CD4-positive, alpha-beta T cell (primary cell): ENCODE results near the gene CTNNA3. TPM values are rescaled to one million over a fixed set of nuclear protein-coding genes. Genes with fewer than 3 reads are reported as not detected.

Experiments
- ATAC-seq: fragments of 200-7000 bp; cut with Tn5 transposase; one replicate; pipeline ENCODE4 v1.10.0; 2022; ENCODE audit warnings: mild to moderate bottlenecking; ENCODE audit not compliant: poor library complexity
- CTCF ChIA-PET: fragments of 350-600 bp; sonication (Branson Sonifier 250); formaldehyde crosslinking; loops from one replicate; lab custom pipeline; 2021; ENCODE audit warnings: antibody characterized with exemption, inconsistent platforms; lab: Charles Lee
- POLR2A ChIA-PET: fragments of 350-600 bp; sonication (Branson Sonifier 250); formaldehyde crosslinking; loops from one replicate; lab custom pipeline; 2021; ENCODE audit warnings: antibody characterized with exemption, inconsistent platforms; lab: Charles Lee
- DNase-seq, 14 experiments: peaks; one replicate each; pipeline ENCODE4 v3.0.0-alpha.2; 2013 to 2020; ENCODE audit warnings: mixed read lengths in 2 of 14
- H3K27ac ChIP-seq, 2 donors: one replicate each; pipeline versions ENCODE4 v1.5.1 to v1.7.0; 2013; ENCODE audit warnings: low read length in 2 of 2, low read depth in 1 of 2, mild to moderate bottlenecking in 1 of 2
- H3K27me3 ChIP-seq, 2 experiments: 1 replicate in 1 of 2; 2 replicates in 1 of 2; pipeline versions ENCODE4 v1.6.1 to v1.7.0; 2013; ENCODE audit warnings: low read length in 2 of 2, control low read depth in 1 of 2, mild to moderate bottlenecking in 1 of 2, moderate library complexity in 1 of 2; ENCODE audit not compliant: insufficient read depth in 2 of 2, control insufficient read depth in 1 of 2
- H3K36me3 ChIP-seq: one replicate; pipeline ENCODE4 v1.6.1; 2013; ENCODE audit warnings: low read length, control low read depth; ENCODE audit not compliant: insufficient read depth
- H3K4me1 ChIP-seq: one replicate; pipeline ENCODE4 v1.6.1; 2013; ENCODE audit warnings: low read length, control low read depth; ENCODE audit not compliant: insufficient read depth
- H3K4me3 ChIP-seq: one replicate; pipeline ENCODE4 v1.5.1; 2013; ENCODE audit warnings: mild to moderate bottlenecking, low read length, moderate library complexity
- H3K9me3 ChIP-seq, 2 experiments: 1 replicate in 1 of 2; 2 replicates in 1 of 2; pipeline versions ENCODE4 v1.6.1 to v1.7.0; 2013; ENCODE audit warnings: low read length in 2 of 2, mild to moderate bottlenecking in 2 of 2, control low read depth in 1 of 2, moderate library complexity in 1 of 2; ENCODE audit not compliant: control insufficient read depth in 1 of 2, insufficient read depth in 1 of 2
- H3K27ac Mint-ChIP-seq: one replicate; pipeline ENCODE4 v1.8.0; 2020; ENCODE audit warnings: mixed read lengths
- H3K27me3 Mint-ChIP-seq: one replicate; pipeline ENCODE4 v1.8.0; 2021; ENCODE audit warnings: mixed read lengths
- H3K36me3 Mint-ChIP-seq: one replicate; pipeline ENCODE4 v1.8.0; 2021; ENCODE audit warnings: low read depth, mixed read lengths
- H3K4me1 Mint-ChIP-seq: one replicate; pipeline ENCODE4 v1.8.0; 2021; ENCODE audit warnings: low read depth, mixed read lengths
- H3K4me3 Mint-ChIP-seq: one replicate; pipeline ENCODE4 v1.8.0; 2020; ENCODE audit warnings: mild to moderate bottlenecking, mixed read lengths
- H3K9me3 Mint-ChIP-seq: one replicate; pipeline ENCODE4 v1.8.0; 2020; ENCODE audit warnings: mixed read lengths
- CTCF ChIP-seq: fragments of 200-600 bp; IDR thresholded peaks from one replicate; pipeline ENCODE4 v1.8.0; 2022; ENCODE audit warnings: antibody characterized with exemption, mild to moderate bottlenecking
- intact Hi-C, 2 experiments: fragments of 100-400 bp; cut with DNase I in 1 of 2; cut with micrococcal nuclease in 1 of 2; formaldehyde crosslinking; loops; one replicate each; pipeline versions ENCODE4 v1.15.1 to v1.9.0; 2023 to 2025; cut with DNase I, micrococcal nuclease
- total RNA-seq, 174 experiments: library from RNA in 2 of 174; stranded (reverse) in 2 of 174; gene quantifications; one replicate each; pipeline ENCODE4 v1.2.3 and lab custom pipeline; 2021 to 2026

The CTNNA3 gene
- total RNA-seq, 2 experiments from 2014 or later: 0.80 TPM; not detected in 1

GRCh38 chr10:67587771-67588170 is 108.2 kb downstream of the CTNNA3 start:
- ChIA-PET CTCF (no interaction called here), POLR2A (no interaction called here)
- no peak for ATAC-seq
- Mint-ChIP-seq H3K36me3 (peaks cover 14% of the 10 kb centered on the region), H3K4me1 (no peaks in the 10 kb centered on the region), H3K9me3 (peaks cover 23% of the 10 kb centered on the region), H3K4me3 (no peak overlapping the region), H3K27me3 (no peaks in the 10 kb centered on the region), H3K27ac (no peak overlapping the region)
- Histone ChIP-seq H3K36me3 (no peaks in the 10 kb centered on the region), H3K4me1 (no peaks in the 10 kb centered on the region), H3K27me3 (no peaks in the 10 kb centered on the region), H3K9me3 (peaks cover 11 to 28% of the 10 kb centered on the region in 2 experiments), H3K27ac (no peak overlapping the region), H3K4me3 (no peak overlapping the region)
- DNase-seq: no peak
- TF ChIP-seq CTCF: no peak
- intact Hi-C loops: no loop called here

- no peaks in the 10 kb centered on the region for H3K9me3 ChIP-seq
- H3K4me3 ChIP-seq: no peak overlapping the region
- no peak overlapping the region for H3K27ac ChIP-seq
- Mint-ChIP-seq H3K4me1 (no peaks in the 10 kb centered on the region), H3K27ac (no peak overlapping the region), H3K27me3 (no peaks in the 10 kb centered on the region), H3K4me3 (no peak overlapping the region), H3K36me3 (no peaks in the 10 kb centered on the region), H3K9me3 (no peaks in the 10 kb centered on the region)
- ChIA-PET CTCF (no interaction called here), POLR2A (no interaction called here)
- ATAC-seq (no peak), DNase-seq (no peak)
- no peaks in the 10 kb centered on the region for H3K4me1 ChIP-seq
- intact Hi-C loops: no loop called here
- no peaks in the 10 kb centered on the region for H3K27me3 ChIP-seq
- H3K36me3 ChIP-seq: no peaks in the 10 kb centered on the region
- TF ChIP-seq CTCF: no peak
These were observed 120.5 kb downstream of the CTNNA3 start for GRCh38 chr10:67575532-67575931.

GRCh38 chr10:67573484-67573883 is 122.5 kb downstream of the CTNNA3 start:
- TF ChIP-seq CTCF: no peak
- Mint-ChIP-seq H3K4me3 (no peak overlapping the region), H3K9me3 (no peaks in the 10 kb centered on the region), H3K4me1 (no peaks in the 10 kb centered on the region), H3K36me3 (no peaks in the 10 kb centered on the region), H3K27me3 (no peaks in the 10 kb centered on the region), H3K27ac (no peak overlapping the region)
- Histone ChIP-seq H3K9me3 (no peaks in the 10 kb centered on the region), H3K27me3 (no peaks in the 10 kb centered on the region), H3K36me3 (no peaks in the 10 kb centered on the region), H3K27ac (no peak overlapping the region), H3K4me1 (no peaks in the 10 kb centered on the region), H3K4me3 (no peak overlapping the region)
- ATAC-seq: no peak
- intact Hi-C loops: no loop called here
- CTCF ChIA-PET: no interaction called here
- POLR2A ChIA-PET: no interaction called here
- DNase-seq: no peak
